ENCODE measurements around the gene CDCA7. TPM values are rescaled to one million over a fixed set of nuclear protein-coding genes. Genes with fewer than 3 reads are reported as not detected.

Gene CDCA7
- total RNA-seq, 2 experiments from 2014 or later, result 88.5 to 91.7 TPM

DNA sequence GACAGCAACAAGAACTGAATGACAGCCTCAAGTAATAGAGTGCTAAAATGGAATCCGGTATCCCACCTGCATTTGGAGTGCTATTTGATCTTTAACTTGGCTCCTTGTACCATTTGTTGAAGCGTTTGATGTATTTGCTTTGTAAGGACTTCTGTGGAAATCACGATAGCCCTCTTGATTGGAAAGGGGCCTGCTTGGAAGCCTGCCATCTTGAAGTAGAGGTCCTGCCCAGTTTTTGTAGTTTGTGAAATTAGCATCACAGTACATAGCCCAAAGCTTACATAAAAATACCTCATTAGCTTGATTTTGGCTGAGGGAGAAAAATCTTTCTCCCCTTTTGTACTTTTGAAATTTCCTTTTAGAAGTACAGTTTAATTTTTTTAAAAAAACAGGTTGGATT is 2.7 kb downstream of the CDCA7 start:
- H3K4me3 Mint-ChIP-seq, result no peak overlapping the region
- ChIA-PET POLR2A (no interaction called here), CTCF (interaction anchor here (1.0 kb wide), 1 partner anchor 984 kb away, joined by 3 read pairs; no protein-coding TSS in a partner anchor)
- ATAC-seq (no peak), DNase-seq (no peak)
- H3K27ac Mint-ChIP-seq, result no peak overlapping the region
- H3K27me3 Mint-ChIP-seq, result peaks cover 21% of the 10 kb centered on the region
- no peaks in the 10 kb centered on the region for H3K9me3 Mint-ChIP-seq
- H3K36me3 Mint-ChIP-seq (ENCODE audit: low read depth), result peaks cover 54% of the 10 kb centered on the region
- intact Hi-C loops (cut with micrococcal nuclease), result no loop called here
- H3K4me1 Mint-ChIP-seq (ENCODE audit: low read depth), result peaks cover 39% of the 10 kb centered on the region
- no peak for TF ChIP-seq CTCF (IDR thresholded peaks at IDR 0.05)

- Mint-ChIP-seq H3K36me3 (ENCODE audit: low read depth) (peaks cover 63% of the 10 kb centered on the region), H3K4me1 (ENCODE audit: low read depth) (peaks cover 34% of the 10 kb centered on the region), H3K4me3 (peak overlapping the region; percentile 2), H3K9me3 (no peaks in the 10 kb centered on the region), H3K27me3 (peaks cover 10% of the 10 kb centered on the region), H3K27ac (peak overlapping the region; percentile 12)
- CTCF ChIA-PET, result no interaction called here
- POLR2A ChIA-PET, result no interaction called here
- DNase-seq (no peak), ATAC-seq (no peak)
- TF ChIP-seq CTCF (IDR thresholded peaks at IDR 0.05), result no peak
- intact Hi-C loops (cut with micrococcal nuclease), result no loop called here
Measured at GRCh38 chr2:173358616-173359015, 3.9 kb downstream of the CDCA7 start.

- H3K4me1 Mint-ChIP-seq (ENCODE audit: low read depth), result peaks cover 30% of the 10 kb centered on the region
- ATAC-seq, result no peak
- H3K9me3 Mint-ChIP-seq, result no peaks in the 10 kb centered on the region
- H3K4me3 Mint-ChIP-seq, result peak overlapping the region; percentile 2
- CTCF ChIA-PET, result no interaction called here
- POLR2A ChIA-PET, result no interaction called here
- peak; percentile 33 for DNase-seq
- peaks cover 69% of the 10 kb centered on the region for H3K36me3 Mint-ChIP-seq (ENCODE audit: low read depth)
- intact Hi-C loops (cut with micrococcal nuclease), result no loop called here
- TF ChIP-seq CTCF (IDR thresholded peaks at IDR 0.05), result no peak
- no peak overlapping the region for H3K27ac Mint-ChIP-seq
- peaks cover 8% of the 10 kb centered on the region for H3K27me3 Mint-ChIP-seq
Measured at GRCh38 chr2:173359231-173359630, 4.6 kb downstream of the CDCA7 start.

- peak; percentile 45 for ATAC-seq
- no peak for DNase-seq
- Mint-ChIP-seq H3K27me3 (no peaks in the 10 kb centered on the region), H3K4me1 (ENCODE audit: low read depth) (peaks cover 25% of the 10 kb centered on the region), H3K4me3 (no peak overlapping the region), H3K27ac (peak overlapping the region; percentile 16), H3K9me3 (no peaks in the 10 kb centered on the region), H3K36me3 (ENCODE audit: low read depth) (peaks cover 56% of the 10 kb centered on the region)
- intact Hi-C loops (cut with micrococcal nuclease), result no loop called here
- no peak for TF ChIP-seq CTCF (IDR thresholded peaks at IDR 0.05)
- ChIA-PET CTCF (no interaction called here), POLR2A (no interaction called here)
Measured at GRCh38 chr2:173370198-173370597, 15.5 kb downstream of the CDCA7 start.

GRCh38 chr2:173371023-173371422 is 16.4 kb downstream of the CDCA7 start:
- peaks cover 25% of the 10 kb centered on the region for H3K4me1 Mint-ChIP-seq (ENCODE audit: low read depth)
- H3K9me3 Mint-ChIP-seq, result no peaks in the 10 kb centered on the region
- ChIA-PET POLR2A (no interaction called here), CTCF (no interaction called here)
- intact Hi-C loops (cut with micrococcal nuclease), result no loop called here
- H3K27ac Mint-ChIP-seq, result no peak overlapping the region
- ATAC-seq (no peak), DNase-seq (no peak)
- H3K36me3 Mint-ChIP-seq (ENCODE audit: low read depth), result peaks cover 50% of the 10 kb centered on the region
- no peaks in the 10 kb centered on the region for H3K27me3 Mint-ChIP-seq
- TF ChIP-seq CTCF (IDR thresholded peaks at IDR 0.05), result no peak
- H3K4me3 Mint-ChIP-seq, result no peak overlapping the region
